Body of pancreas (tissue), 4 donors: ENCODE data around the gene PRR12.

ENCODE experiments used
- CTCF ChIP-seq, 7 experiments: fragments of 450-650 bp in 4 of 7; fragments of 200-600 bp in 3 of 7; sonication (generic) in 3 of 7; IDR thresholded peaks; one replicate each; pipeline ENCODE4 v1.5.1; 2016 to 2019; ENCODE audit warnings: antibody characterized with exemption in 7 of 7
- POLR2A ChIP-seq, 3 donors: fragments of 450-650 bp; IDR thresholded peaks; one replicate each; pipeline ENCODE4 v1.6.1; 2016; ENCODE audit warnings: antibody characterized with exemption in 3 of 3, mild to moderate bottlenecking in 2 of 3

GRCh38 chr19:49646586-49646985, 55.6 kb downstream of the PRR12 start:
- TF ChIP-seq CTCF (IDR thresholded peaks at IDR 0.05) (no peak), POLR2A (IDR thresholded peaks at IDR 0.05) (no peak)
